Lower leg skin (tissue), 4 donors: ENCODE data around the gene SOWAHA. TPM values are rescaled to one million over a fixed set of nuclear protein-coding genes. Genes with fewer than 3 reads are reported as not detected.

ENCODE experiments used
- DNase-seq, 2 donors: peaks; one replicate each; pipeline ENCODE4 v3.0.0-alpha.2; 2019; ENCODE audit warnings: low spot score in 2 of 2
- H3K4me3 ChIP-seq: fragments of 200-600 bp; sonication (generic); 2 replicates; pipeline ENCODE4 v1.5.1; 2017; ENCODE audit warnings: mild to moderate bottlenecking, low read depth; ENCODE audit not compliant: poor library complexity, severe bottlenecking
- CTCF ChIP-seq, 3 donors: fragments of 450-650 bp; IDR thresholded peaks; one replicate each; pipeline ENCODE4 v1.5.1; 2016; ENCODE audit warnings: antibody characterized with exemption in 3 of 3, mild to moderate bottlenecking in 3 of 3, moderate library complexity in 2 of 3
- POLR2A ChIP-seq, 2 donors: fragments of 450-650 bp; IDR thresholded peaks; one replicate each; pipeline ENCODE4 v1.6.1; 2016 to 2017; ENCODE audit warnings: antibody characterized with exemption in 2 of 2, mild to moderate bottlenecking in 1 of 2, moderate library complexity in 1 of 2
- WGBS, 2 donors: methylation state at CpG; one replicate each; pipeline ENCODE4 v1.1.5; 2018; 5-methylcytosine and 5-hydroxymethylcytosine counted together
- intact Hi-C: fragments of 100-400 bp; cut with DNase I; formaldehyde crosslinking; loops from one replicate; pipeline ENCODE4 v1.15.0; 2023; ENCODE audit warnings: low total_unique reads
- total RNA-seq, 4 donors: library from RNA; depleted of rRNA; stranded (reverse); fragments of >200 nt; gene quantifications; one replicate each; pipeline ENCODE4 v1.1.0, GENCODE V29; 2016

Gene SOWAHA
- total RNA-seq, 4 donors from 2014 or later: 0.08 to 1.0 (median 0.79) TPM

GRCh38 chr5:132856011-132856410 lies 42.9 kb downstream of the SOWAHA start:
- intact Hi-C loops: no loop called here
- H3K4me3 ChIP-seq: no peak overlapping the region
- TF ChIP-seq POLR2A (IDR thresholded peaks at IDR 0.05) (no peak), CTCF (IDR thresholded peaks at IDR 0.05) (no peak)
- no peak for DNase-seq
- 93 to 95% methylated on average over 3 of the region's 3 CpGs for WGBS, 2 donors

DNA sequence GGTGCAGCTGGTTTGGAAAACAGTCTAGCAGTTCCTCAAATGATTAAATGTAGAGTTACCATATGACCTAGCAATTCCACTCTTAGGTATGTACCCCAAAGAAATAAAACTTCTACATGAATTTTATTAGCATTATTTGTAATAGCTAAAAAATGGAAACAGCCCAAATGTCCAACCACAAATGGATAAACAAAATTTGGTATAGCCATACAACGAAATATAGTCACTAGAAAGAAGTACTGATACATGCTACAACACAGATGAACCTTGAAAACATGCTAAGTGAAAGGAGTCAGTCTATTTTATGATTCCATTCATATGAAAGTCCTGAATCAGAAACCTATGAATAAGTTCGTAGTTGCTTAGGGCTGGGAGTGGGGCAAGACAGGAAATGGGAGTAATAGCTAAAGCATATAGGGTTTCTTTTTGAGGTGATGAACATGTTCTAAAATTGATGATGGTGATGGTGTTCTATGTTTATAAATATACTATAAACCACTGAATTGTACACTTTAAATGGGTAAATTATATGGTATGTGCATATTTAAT lies 46.9 kb downstream of the SOWAHA start:
- intact Hi-C loops: no loop called here
- H3K4me3 ChIP-seq: no peak overlapping the region
- 86 to 87% methylated on average over 2 of the region's 2 CpGs for WGBS, 2 donors
- TF ChIP-seq POLR2A (IDR thresholded peaks at IDR 0.05) (no peak), CTCF (IDR thresholded peaks at IDR 0.05) (no peak)
- DNase-seq: no peak

GRCh38 chr5:132860742-132861141 lies 47.6 kb downstream of the SOWAHA start:
- no peak for DNase-seq
- TF ChIP-seq CTCF (IDR thresholded peaks at IDR 0.05) (no peak), POLR2A (IDR thresholded peaks at IDR 0.05) (no peak)
- no peak overlapping the region for H3K4me3 ChIP-seq
- intact Hi-C loops: no loop called here
- WGBS, 2 donors: 63 to 77% methylated on average over 5 of the region's 5 CpGs

DNA sequence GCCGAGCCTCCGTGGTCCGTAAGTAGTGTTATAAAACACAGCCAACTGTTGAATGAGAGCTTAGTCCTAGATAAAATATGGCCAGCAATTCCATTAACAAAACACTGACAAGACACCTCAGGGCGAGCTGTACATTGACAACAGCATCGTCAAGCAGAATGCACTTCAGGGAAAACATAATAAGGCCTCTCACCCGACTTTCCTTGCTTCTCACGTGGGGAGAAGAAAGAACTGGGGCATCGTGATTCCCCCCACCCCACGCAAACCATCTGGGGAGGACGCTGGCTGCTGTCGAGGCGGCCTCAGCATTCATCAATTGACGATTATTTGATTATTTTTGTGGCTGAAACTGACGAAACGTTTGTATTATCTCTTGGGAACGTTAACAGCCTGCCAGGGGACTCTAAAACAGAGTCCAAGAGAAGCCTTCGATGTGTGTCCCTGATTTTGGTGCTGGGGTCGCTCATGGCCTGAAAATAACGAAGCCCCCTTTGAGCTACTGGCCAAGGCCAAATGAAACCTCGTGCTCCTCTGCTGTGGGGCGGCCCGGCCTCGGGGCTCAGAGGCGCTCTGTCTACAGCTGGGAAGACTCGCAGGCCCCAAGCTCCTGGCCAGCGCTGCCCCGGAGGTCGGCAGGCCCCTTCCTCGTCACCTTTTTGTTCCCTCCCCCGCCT lies 52.7 kb downstream of the SOWAHA start:
- TF ChIP-seq CTCF (IDR thresholded peaks at IDR 0.05): no peak
- TF ChIP-seq POLR2A (IDR thresholded peaks at IDR 0.05): no peak
- no peak for DNase-seq
- WGBS, 2 donors: 26 to 31% methylated on average over 26 to 30 of the region's 30 CpGs
- H3K4me3 ChIP-seq: peak overlapping the region; percentile 79
- intact Hi-C loops: no loop called here

Other genes with a start within 250 kb of the SOWAHA start
- gene IL13, start 155.1 kb upstream of the SOWAHA start, total RNA-seq: not detected
- gene IL4, start 139.3 kb upstream of the SOWAHA start, total RNA-seq: not detected
- gene KIF3A, start 75.8 kb upstream of the SOWAHA start, total RNA-seq: 1 to 10 TPM; 4.9 to 7.7 (median 6.3) TPM
- gene CCNI2, start 65.9 kb upstream of the SOWAHA start, total RNA-seq: under 1 TPM in 2 of 4 donors, not detected in 2; 0.49 to 0.74 TPM
- 10 to 100 TPM; 70.0 to 99.6 (median 87.8) TPM for gene SEPTIN8, start 36.1 kb upstream of the SOWAHA start, total RNA-seq
- gene SHROOM1, start 17.3 kb downstream of the SOWAHA start, total RNA-seq: 1 to 10 TPM; 1.2 to 3.8 (median 2.2) TPM
- gene GDF9, start 53.2 kb downstream of the SOWAHA start, total RNA-seq: under 1 TPM; 0.17 to 0.44 (median 0.36) TPM
- 100 to 1,000 TPM in 2 of 4 donors, 10 to 100 TPM in 2; 56.0 to 122 (median 88.0) TPM for gene UQCRQ, start 53.3 kb downstream of the SOWAHA start, total RNA-seq
- gene LEAP2, start 60.4 kb downstream of the SOWAHA start, total RNA-seq: 1 to 10 TPM in 2 of 4 donors, under 1 TPM in 1, not detected in 1; 0.84 to 2.0 (median 1.8) TPM
- 10 to 100 TPM; 47.9 to 79.2 (median 57.9) TPM for gene AFF4, start 150.3 kb downstream of the SOWAHA start, total RNA-seq
- gene ZCCHC10, start 213.2 kb downstream of the SOWAHA start, total RNA-seq: 10 to 100 TPM in 1 of 4 donors, 1 to 10 TPM in 3; 5.9 to 11.9 (median 6.9) TPM
- 10 to 100 TPM; 33.0 to 49.3 (median 42.2) TPM for gene HSPA4, start 238.7 kb downstream of the SOWAHA start, total RNA-seq